ENCODE measurements around the gene CCDC50.

DNA sequence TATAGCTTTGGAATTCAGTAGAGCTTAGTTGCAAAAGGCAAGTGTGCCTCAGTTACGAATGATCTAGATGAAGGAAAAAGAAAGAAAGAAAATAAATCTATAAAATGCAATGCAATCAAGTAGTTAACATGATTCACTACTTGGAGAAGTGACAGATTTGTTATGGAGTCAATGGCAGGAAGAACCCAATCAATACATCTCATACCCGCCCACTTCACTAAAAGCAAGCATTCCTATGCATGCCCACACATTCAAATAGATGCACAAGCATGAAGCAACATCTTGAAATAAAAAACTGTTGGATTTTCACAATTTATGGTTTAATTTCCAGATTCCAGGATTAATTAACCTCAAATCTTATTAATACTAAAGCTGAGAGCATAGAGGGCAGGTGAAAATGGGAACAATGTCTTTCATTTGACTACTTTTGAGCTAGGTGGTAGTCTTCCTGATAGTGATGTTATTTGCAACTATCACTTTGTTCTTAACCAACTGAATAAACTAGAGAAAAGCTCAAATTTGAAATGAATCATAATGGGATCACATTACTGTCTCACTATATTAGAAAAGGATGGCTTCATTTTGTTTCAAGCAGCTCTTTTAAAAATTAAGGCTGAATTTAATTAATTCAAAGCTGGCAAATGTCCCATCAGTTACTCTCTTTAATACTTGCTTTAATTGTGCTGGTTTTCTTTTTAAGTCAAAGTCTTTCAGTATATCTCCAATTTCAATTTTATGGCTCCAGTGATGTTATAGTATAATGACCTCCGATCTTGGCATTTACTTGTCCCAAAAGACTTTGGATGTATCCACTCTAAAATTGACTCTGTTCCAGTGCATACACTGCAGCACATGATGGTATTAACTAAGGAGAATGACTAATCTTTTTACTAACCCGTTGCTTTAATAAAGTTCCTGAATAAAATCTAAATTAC lies 46.7 kb upstream of the CCDC50 start:
- TF ChIP-seq POLR2AphosphoS5 (IDR thresholded peaks at IDR 0.05; ENCODE audit: low read depth) = no peak
- no peak for TF ChIP-seq CTCF (IDR thresholded peaks at IDR 0.05; ENCODE audit: insufficient read depth, low read length)
